Measurements from ENCODE around the gene RAC3.

Gene RAC3

GRCh38 chr17:81998691-81999438, 32.6 kb upstream of the RAC3 start:
- no peak for DNase-seq
- Histone ChIP-seq H2AFZ (ENCODE audit: low read depth, low read length) (no peak overlapping the region), H3K9ac (ENCODE audit: low read depth, low read length) (0 out of 2 replicates have a peak overlapping the region, but pooled peaks have one; percentile 21), H3K27me3 (ENCODE audit: insufficient read depth, low read length, poor library complexity) (no peaks in the 10 kb centered on the region), H3K79me2 (ENCODE audit: insufficient read depth, low read length) (no peaks in the 10 kb centered on the region), H4K20me1 (ENCODE audit: insufficient read depth, low read length) (peaks cover 4% of the 10 kb centered on the region; the same call in 1 of the 2 replicates), H3K4me1 (ENCODE audit: insufficient read depth, low read length) (no peaks in the 10 kb centered on the region), H3K4me2 (ENCODE audit: insufficient read depth, low read length) (no peak overlapping the region), H3K4me3 (ENCODE audit: low read depth in 1 of 2, low read length in 2 of 2) (no peak overlapping the region), H3K36me3 (ENCODE audit: insufficient read depth, low read length) (no peaks in the 10 kb centered on the region), H3K9me3 (ENCODE audit: insufficient read depth, low read length, severe bottlenecking) (no peaks in the 10 kb centered on the region), H3K27ac (ENCODE audit: low read length) (no peak overlapping the region)
- no peak for ATAC-seq (ENCODE audit: insufficient read depth, low read depth)
- no peak for TF ChIP-seq EZH2 (IDR thresholded peaks at IDR 0.05; ENCODE audit: borderline replicate concordance, low read depth, low read length, severe bottlenecking)
- TF ChIP-seq, protein P1, sequence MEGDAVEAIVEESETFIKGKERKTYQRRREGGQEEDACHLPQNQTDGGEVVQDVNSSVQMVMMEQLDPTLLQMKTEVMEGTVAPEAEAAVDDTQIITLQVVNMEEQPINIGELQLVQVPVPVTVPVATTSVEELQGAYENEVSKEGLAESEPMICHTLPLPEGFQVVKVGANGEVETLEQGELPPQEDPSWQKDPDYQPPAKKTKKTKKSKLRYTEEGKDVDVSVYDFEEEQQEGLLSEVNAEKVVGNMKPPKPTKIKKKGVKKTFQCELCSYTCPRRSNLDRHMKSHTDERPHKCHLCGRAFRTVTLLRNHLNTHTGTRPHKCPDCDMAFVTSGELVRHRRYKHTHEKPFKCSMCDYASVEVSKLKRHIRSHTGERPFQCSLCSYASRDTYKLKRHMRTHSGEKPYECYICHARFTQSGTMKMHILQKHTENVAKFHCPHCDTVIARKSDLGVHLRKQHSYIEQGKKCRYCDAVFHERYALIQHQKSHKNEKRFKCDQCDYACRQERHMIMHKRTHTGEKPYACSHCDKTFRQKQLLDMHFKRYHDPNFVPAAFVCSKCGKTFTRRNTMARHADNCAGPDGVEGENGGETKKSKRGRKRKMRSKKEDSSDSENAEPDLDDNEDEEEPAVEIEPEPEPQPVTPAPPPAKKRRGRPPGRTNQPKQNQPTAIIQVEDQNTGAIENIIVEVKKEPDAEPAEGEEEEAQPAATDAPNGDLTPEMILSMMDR (IDR thresholded peaks at IDR 0.05; ENCODE audit: borderline replicate concordance, extremely low read depth, low read length, poor library complexity, severe bottlenecking) = no peak

- H4K20me1 ChIP-seq (ENCODE audit: insufficient read depth, low read length) = peaks cover 4% of the 10 kb centered on the region; the same call in 1 of the 2 replicates
Observed at GRCh38 chr17:81999587-81999975, 31.9 kb upstream of the RAC3 start.

DNA sequence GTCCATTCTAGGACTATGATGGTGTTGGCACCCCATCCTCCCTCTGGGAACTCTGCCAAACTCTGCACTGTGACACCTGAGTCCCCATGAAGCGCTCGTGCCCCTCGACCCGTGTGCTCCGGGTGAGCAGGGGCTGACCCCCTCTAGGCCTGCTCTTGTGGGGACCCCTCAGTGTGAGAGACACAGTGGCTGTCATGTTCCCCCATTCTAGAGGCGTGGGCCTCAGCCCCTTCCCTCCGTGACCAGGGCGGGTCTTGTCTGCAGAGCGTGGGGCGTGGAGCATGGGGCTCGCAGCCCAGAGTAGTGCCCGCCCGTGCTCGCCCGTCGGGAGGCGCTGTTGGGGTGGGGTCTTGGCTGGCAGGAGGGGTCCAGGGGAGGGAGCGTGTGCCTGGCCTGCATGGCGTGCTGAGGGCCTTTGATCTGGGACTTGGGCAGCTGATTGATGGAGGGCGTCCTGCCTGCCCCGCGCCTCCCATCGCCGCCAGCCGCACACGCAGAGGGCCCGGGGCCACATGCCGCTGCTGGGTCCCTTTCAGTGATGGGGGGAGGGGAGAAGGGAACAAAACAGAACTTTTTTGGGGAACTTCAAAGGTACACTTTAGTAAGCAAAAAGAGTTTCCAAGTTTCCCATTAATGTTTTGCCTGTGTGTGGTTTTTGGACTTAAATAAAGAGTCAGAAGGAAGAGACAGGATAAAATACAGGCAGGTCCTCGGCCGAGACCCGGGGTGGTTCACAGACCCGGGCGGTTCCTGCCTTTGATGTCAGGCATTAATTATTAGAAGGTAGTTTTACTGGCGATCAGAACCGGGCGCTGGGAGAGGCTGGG, 31.3 kb upstream of the RAC3 start:
- no peaks in the 10 kb centered on the region for H3K4me1 ChIP-seq (ENCODE audit: insufficient read depth, low read length)
- H3K36me3 ChIP-seq (ENCODE audit: insufficient read depth, low read length) = no peaks in the 10 kb centered on the region

More at GRCh38 chr17:81999587-81999975, 31.9 kb upstream of the RAC3 start:
- Histone ChIP-seq H3K4me3 (ENCODE audit: low read depth in 1 of 2, low read length in 2 of 2) (no peak overlapping the region), H3K9me3 (ENCODE audit: insufficient read depth, low read length, severe bottlenecking) (no peaks in the 10 kb centered on the region), H3K27ac (ENCODE audit: low read length) (no peak overlapping the region), H2AFZ (ENCODE audit: low read depth, low read length) (no peak overlapping the region), H3K27me3 (ENCODE audit: insufficient read depth, low read length, poor library complexity) (no peaks in the 10 kb centered on the region), H3K79me2 (ENCODE audit: insufficient read depth, low read length) (no peaks in the 10 kb centered on the region), H3K4me1 (ENCODE audit: insufficient read depth, low read length) (no peaks in the 10 kb centered on the region), H3K36me3 (ENCODE audit: insufficient read depth, low read length) (no peaks in the 10 kb centered on the region), H3K4me2 (ENCODE audit: insufficient read depth, low read length) (no peak overlapping the region), H3K9ac (ENCODE audit: low read depth, low read length) (no peak overlapping the region)
- DNase-seq (no peak), ATAC-seq (ENCODE audit: insufficient read depth, low read depth) (no peak)
- no peak for TF ChIP-seq EZH2 (IDR thresholded peaks at IDR 0.05; ENCODE audit: borderline replicate concordance, low read depth, low read length, severe bottlenecking)
- TF ChIP-seq, protein P1 (IDR thresholded peaks at IDR 0.05; ENCODE audit: borderline replicate concordance, extremely low read depth, low read length, poor library complexity, severe bottlenecking) = no peak

More for the DNA sequence above, 31.3 kb upstream of the RAC3 start:
- TF ChIP-seq, protein P1 (IDR thresholded peaks at IDR 0.05; ENCODE audit: borderline replicate concordance, extremely low read depth, low read length, poor library complexity, severe bottlenecking) = no peak
- no peak for TF ChIP-seq EZH2 (IDR thresholded peaks at IDR 0.05; ENCODE audit: borderline replicate concordance, low read depth, low read length, severe bottlenecking)
- H2AFZ ChIP-seq (ENCODE audit: low read depth, low read length) = no peak overlapping the region
- H3K9ac ChIP-seq (ENCODE audit: low read depth, low read length) = no peak overlapping the region
- no peaks in the 10 kb centered on the region for H3K79me2 ChIP-seq (ENCODE audit: insufficient read depth, low read length)
- ATAC-seq (ENCODE audit: insufficient read depth, low read depth) = no peak
- no peaks in the 10 kb centered on the region for H3K9me3 ChIP-seq (ENCODE audit: insufficient read depth, low read length, severe bottlenecking)
- no peak overlapping the region for H3K4me2 ChIP-seq (ENCODE audit: insufficient read depth, low read length)
- no peak overlapping the region for H3K27ac ChIP-seq (ENCODE audit: low read length)
- no peak for DNase-seq
- H4K20me1 ChIP-seq (ENCODE audit: insufficient read depth, low read length) = peaks cover 4% of the 10 kb centered on the region; the same call in 1 of the 2 replicates
- no peaks in the 10 kb centered on the region for H3K27me3 ChIP-seq (ENCODE audit: insufficient read depth, low read length, poor library complexity)
- H3K4me3 ChIP-seq (ENCODE audit: low read depth in 1 of 2, low read length in 2 of 2) = no peak overlapping the region

Data from DND-41 (cell line).